ENCODE measurements around the gene ADAM12.

ADAM12 gene

GRCh38 chr10:126301701-126302475, 86.4 kb downstream of the ADAM12 start:
- no peak overlapping the region for H3K9ac ChIP-seq (ENCODE audit: low read depth in 1 of 2, low read length in 2 of 2)
- H3K4me1 ChIP-seq (ENCODE audit: control insufficient read depth in 1 of 2, insufficient read depth in 2 of 2, low read length in 2 of 2): no peaks in the 10 kb centered on the region
- H3K36me3 ChIP-seq (ENCODE audit: control insufficient read depth in 1 of 2, insufficient read depth in 2 of 2, low read length in 2 of 2): no peaks in the 10 kb centered on the region
- no peak overlapping the region for H3K27ac ChIP-seq (ENCODE audit: low read depth, low read length)
- no peaks in the 10 kb centered on the region for H3K9me3 ChIP-seq (ENCODE audit: control insufficient read depth in 1 of 2, low read length in 2 of 2)
- no peak overlapping the region for H3K4me3 ChIP-seq (ENCODE audit: low read depth in 1 of 2, low read length in 2 of 2)
- H3K27me3 ChIP-seq (ENCODE audit: control insufficient read depth in 1 of 2, insufficient read depth in 2 of 2, low read length in 2 of 2): no peaks in the 10 kb centered on the region

DNA sequence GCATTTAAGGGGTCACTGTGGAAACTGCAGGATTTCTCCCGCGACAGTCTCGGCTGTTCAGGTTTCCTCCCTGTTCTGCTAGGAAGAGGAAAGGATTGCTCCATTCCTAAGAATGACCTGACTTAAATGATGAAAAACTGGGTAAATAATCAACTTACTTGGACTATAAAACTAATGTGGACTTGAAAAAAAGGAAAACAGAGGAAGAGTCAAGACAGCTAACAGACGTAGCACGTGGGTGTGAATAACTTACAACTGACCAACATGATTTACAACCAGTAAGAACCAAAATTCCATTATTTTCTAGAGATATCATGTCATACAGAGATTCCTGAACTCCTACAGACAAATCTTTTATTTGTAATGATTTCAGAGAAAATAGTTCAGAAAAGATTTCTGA, 93.8 kb downstream of the ADAM12 start:
- Histone ChIP-seq H3K4me1 (ENCODE audit: control insufficient read depth in 1 of 2, insufficient read depth in 2 of 2, low read length in 2 of 2) (no peaks in the 10 kb centered on the region), H3K9ac (ENCODE audit: low read depth in 1 of 2, low read length in 2 of 2) (no peak overlapping the region), H3K36me3 (ENCODE audit: control insufficient read depth in 1 of 2, insufficient read depth in 2 of 2, low read length in 2 of 2) (no peaks in the 10 kb centered on the region), H3K9me3 (ENCODE audit: control insufficient read depth in 1 of 2, low read length in 2 of 2) (no peaks in the 10 kb centered on the region), H3K27ac (ENCODE audit: low read depth, low read length) (no peak overlapping the region), H3K4me3 (ENCODE audit: low read depth in 1 of 2, low read length in 2 of 2) (no peak overlapping the region), H3K27me3 (ENCODE audit: control insufficient read depth in 1 of 2, insufficient read depth in 2 of 2, low read length in 2 of 2) (no peaks in the 10 kb centered on the region)

- Histone ChIP-seq H3K9me3 (ENCODE audit: control insufficient read depth in 1 of 2, low read length in 2 of 2) (no peaks in the 10 kb centered on the region), H3K9ac (ENCODE audit: low read depth in 1 of 2, low read length in 2 of 2) (no peak overlapping the region), H3K27ac (ENCODE audit: low read depth, low read length) (no peak overlapping the region), H3K27me3 (ENCODE audit: control insufficient read depth in 1 of 2, insufficient read depth in 2 of 2, low read length in 2 of 2) (no peaks in the 10 kb centered on the region), H3K36me3 (ENCODE audit: control insufficient read depth in 1 of 2, insufficient read depth in 2 of 2, low read length in 2 of 2) (no peaks in the 10 kb centered on the region), H3K4me1 (ENCODE audit: control insufficient read depth in 1 of 2, insufficient read depth in 2 of 2, low read length in 2 of 2) (no peaks in the 10 kb centered on the region), H3K4me3 (ENCODE audit: low read depth in 1 of 2, low read length in 2 of 2) (no peak overlapping the region)
Observed at GRCh38 chr10:126290232-126290631, 98.0 kb downstream of the ADAM12 start.

DNA sequence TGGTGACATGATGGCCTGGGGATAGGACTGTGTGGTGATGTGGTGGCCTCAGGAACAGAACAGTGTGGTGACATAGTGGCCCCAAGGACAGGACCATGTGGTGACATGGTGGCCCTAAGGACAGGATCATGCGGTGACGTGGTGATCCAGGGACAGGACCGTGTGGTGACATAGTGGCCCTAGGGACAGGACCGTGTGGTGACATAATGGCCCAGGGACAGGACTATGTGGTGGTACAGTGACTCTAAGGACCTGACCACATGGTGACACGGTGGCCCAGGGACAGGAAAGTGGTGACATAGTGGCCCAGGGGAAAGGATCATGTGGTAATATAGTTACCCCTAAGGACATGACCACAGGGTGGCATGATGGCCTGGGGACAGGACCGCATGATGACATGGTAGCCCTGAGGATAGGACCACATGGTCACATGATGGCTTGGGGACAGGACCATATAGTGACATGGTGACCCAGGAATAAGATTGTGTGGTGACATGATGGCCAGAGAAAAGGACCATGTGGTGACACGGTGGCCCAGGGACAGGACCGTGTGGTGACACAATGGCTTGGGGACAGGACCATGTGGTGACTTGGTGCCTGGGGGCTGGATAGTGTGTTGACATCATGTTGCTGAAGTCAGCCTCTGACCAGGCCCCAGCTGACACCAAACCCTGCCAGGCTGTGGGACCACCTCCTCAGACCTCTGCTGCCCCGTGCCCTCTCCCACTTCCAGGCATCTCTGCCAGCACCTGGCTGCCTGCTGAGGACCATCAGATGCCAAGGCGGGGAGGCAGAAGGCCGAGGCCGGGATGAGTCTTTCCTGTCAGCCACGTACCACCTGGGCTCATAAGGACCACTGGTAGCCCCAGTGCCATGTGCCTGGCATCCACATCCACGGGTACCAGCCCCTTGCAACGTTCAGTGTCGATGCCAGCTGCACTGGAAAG, 99.5 kb downstream of the ADAM12 start:
- Histone ChIP-seq H3K9me3 (ENCODE audit: control insufficient read depth in 1 of 2, low read length in 2 of 2) (no peaks in the 10 kb centered on the region), H3K27ac (ENCODE audit: low read depth, low read length) (no peak overlapping the region), H3K36me3 (ENCODE audit: control insufficient read depth in 1 of 2, insufficient read depth in 2 of 2, low read length in 2 of 2) (no peaks in the 10 kb centered on the region), H3K9ac (ENCODE audit: low read depth in 1 of 2, low read length in 2 of 2) (no peak overlapping the region), H3K4me3 (ENCODE audit: low read depth in 1 of 2, low read length in 2 of 2) (no peak overlapping the region), H3K27me3 (ENCODE audit: control insufficient read depth in 1 of 2, insufficient read depth in 2 of 2, low read length in 2 of 2) (no peaks in the 10 kb centered on the region), H3K4me1 (ENCODE audit: control insufficient read depth in 1 of 2, insufficient read depth in 2 of 2, low read length in 2 of 2) (no peaks in the 10 kb centered on the region)

GRCh38 chr10:126286256-126286780, 102.0 kb downstream of the ADAM12 start:
- H3K9ac ChIP-seq (ENCODE audit: low read depth in 1 of 2, low read length in 2 of 2): no peak overlapping the region
- H3K4me1 ChIP-seq (ENCODE audit: control insufficient read depth in 1 of 2, insufficient read depth in 2 of 2, low read length in 2 of 2): no peaks in the 10 kb centered on the region
- H3K27ac ChIP-seq (ENCODE audit: low read depth, low read length): no peak overlapping the region
- H3K36me3 ChIP-seq (ENCODE audit: control insufficient read depth in 1 of 2, insufficient read depth in 2 of 2, low read length in 2 of 2): no peaks in the 10 kb centered on the region
- H3K27me3 ChIP-seq (ENCODE audit: control insufficient read depth in 1 of 2, insufficient read depth in 2 of 2, low read length in 2 of 2): no peaks in the 10 kb centered on the region
- no peak overlapping the region for H3K4me3 ChIP-seq (ENCODE audit: low read depth in 1 of 2, low read length in 2 of 2)
- H3K9me3 ChIP-seq (ENCODE audit: control insufficient read depth in 1 of 2, low read length in 2 of 2): no peaks in the 10 kb centered on the region

- Histone ChIP-seq H3K4me3 (ENCODE audit: low read depth in 1 of 2, low read length in 2 of 2) (no peak overlapping the region), H3K4me1 (ENCODE audit: control insufficient read depth in 1 of 2, insufficient read depth in 2 of 2, low read length in 2 of 2) (no peaks in the 10 kb centered on the region), H3K9ac (ENCODE audit: low read depth in 1 of 2, low read length in 2 of 2) (no peak overlapping the region), H3K27ac (ENCODE audit: low read depth, low read length) (no peak overlapping the region), H3K27me3 (ENCODE audit: control insufficient read depth in 1 of 2, insufficient read depth in 2 of 2, low read length in 2 of 2) (no peaks in the 10 kb centered on the region), H3K36me3 (ENCODE audit: control insufficient read depth in 1 of 2, insufficient read depth in 2 of 2, low read length in 2 of 2) (no peaks in the 10 kb centered on the region), H3K9me3 (ENCODE audit: control insufficient read depth in 1 of 2, low read length in 2 of 2) (no peaks in the 10 kb centered on the region)
Observed at GRCh38 chr10:126283307-126283706, 105.0 kb downstream of the ADAM12 start.

DNA sequence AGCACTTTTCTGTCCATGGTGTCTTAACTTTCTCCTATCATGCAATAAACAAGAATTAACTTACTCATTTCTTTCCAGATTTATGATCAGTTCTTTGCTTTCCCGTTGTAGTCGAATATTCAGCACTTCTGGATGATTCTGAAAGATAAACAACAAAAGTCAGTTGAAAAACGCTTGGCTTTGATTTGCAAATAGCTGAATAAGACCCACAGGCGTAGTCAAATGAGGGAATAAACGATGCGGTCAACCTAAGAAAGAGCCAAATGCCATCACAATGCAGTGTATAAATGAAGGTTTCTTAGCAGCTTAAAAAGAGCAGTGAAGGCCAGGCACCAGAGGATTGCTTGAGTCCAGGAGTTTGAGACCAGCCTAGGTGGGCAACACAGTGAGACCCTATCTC, 109.4 kb downstream of the ADAM12 start:
- no peak overlapping the region for H3K27ac ChIP-seq (ENCODE audit: low read depth, low read length)
- no peak overlapping the region for H3K9ac ChIP-seq (ENCODE audit: low read depth in 1 of 2, low read length in 2 of 2)
- H3K9me3 ChIP-seq (ENCODE audit: control insufficient read depth in 1 of 2, low read length in 2 of 2): no peaks in the 10 kb centered on the region
- no peaks in the 10 kb centered on the region for H3K4me1 ChIP-seq (ENCODE audit: control insufficient read depth in 1 of 2, insufficient read depth in 2 of 2, low read length in 2 of 2)
- H3K27me3 ChIP-seq (ENCODE audit: control insufficient read depth in 1 of 2, insufficient read depth in 2 of 2, low read length in 2 of 2): no peaks in the 10 kb centered on the region
- no peaks in the 10 kb centered on the region for H3K36me3 ChIP-seq (ENCODE audit: control insufficient read depth in 1 of 2, insufficient read depth in 2 of 2, low read length in 2 of 2)
- H3K4me3 ChIP-seq (ENCODE audit: low read depth in 1 of 2, low read length in 2 of 2): no peak overlapping the region

GRCh38 chr10:126277181-126277580, 111.1 kb downstream of the ADAM12 start:
- H3K27me3 ChIP-seq (ENCODE audit: control insufficient read depth in 1 of 2, insufficient read depth in 2 of 2, low read length in 2 of 2): no peaks in the 10 kb centered on the region
- H3K4me1 ChIP-seq (ENCODE audit: control insufficient read depth in 1 of 2, insufficient read depth in 2 of 2, low read length in 2 of 2): no peaks in the 10 kb centered on the region
- H3K36me3 ChIP-seq (ENCODE audit: control insufficient read depth in 1 of 2, insufficient read depth in 2 of 2, low read length in 2 of 2): no peaks in the 10 kb centered on the region
- no peak overlapping the region for H3K27ac ChIP-seq (ENCODE audit: low read depth, low read length)
- no peak overlapping the region for H3K4me3 ChIP-seq (ENCODE audit: low read depth in 1 of 2, low read length in 2 of 2)
- no peak overlapping the region for H3K9ac ChIP-seq (ENCODE audit: low read depth in 1 of 2, low read length in 2 of 2)
- H3K9me3 ChIP-seq (ENCODE audit: control insufficient read depth in 1 of 2, low read length in 2 of 2): no peaks in the 10 kb centered on the region

DNA sequence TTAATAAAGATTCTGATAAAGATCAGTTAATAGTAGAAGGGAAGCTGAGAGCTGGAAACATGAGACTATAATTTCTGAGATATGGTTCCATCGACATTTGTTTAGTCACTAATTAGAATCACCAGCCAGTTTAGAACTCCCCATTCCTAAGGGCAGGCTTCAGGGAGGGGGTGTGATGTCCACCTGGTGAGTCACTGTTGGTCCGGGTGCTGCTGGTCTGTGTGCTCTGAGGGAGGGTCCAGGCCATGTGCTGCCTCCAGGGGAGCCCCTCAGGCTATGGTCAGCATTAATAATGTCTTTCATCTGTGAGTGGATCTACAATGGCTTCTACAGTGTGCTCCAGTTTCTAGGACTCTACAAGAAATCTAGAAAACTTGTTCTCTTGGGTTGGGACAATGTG, 115.8 kb downstream of the ADAM12 start:
- Histone ChIP-seq H3K9me3 (ENCODE audit: control insufficient read depth in 1 of 2, low read length in 2 of 2) (no peaks in the 10 kb centered on the region), H3K4me1 (ENCODE audit: control insufficient read depth in 1 of 2, insufficient read depth in 2 of 2, low read length in 2 of 2) (no peaks in the 10 kb centered on the region), H3K4me3 (ENCODE audit: low read depth in 1 of 2, low read length in 2 of 2) (no peak overlapping the region), H3K27ac (ENCODE audit: low read depth, low read length) (no peak overlapping the region), H3K36me3 (ENCODE audit: control insufficient read depth in 1 of 2, insufficient read depth in 2 of 2, low read length in 2 of 2) (no peaks in the 10 kb centered on the region), H3K27me3 (ENCODE audit: control insufficient read depth in 1 of 2, insufficient read depth in 2 of 2, low read length in 2 of 2) (no peaks in the 10 kb centered on the region), H3K9ac (ENCODE audit: low read depth in 1 of 2, low read length in 2 of 2) (no peak overlapping the region)

- H3K9ac ChIP-seq (ENCODE audit: low read depth in 1 of 2, low read length in 2 of 2): no peak overlapping the region
- no peaks in the 10 kb centered on the region for H3K27me3 ChIP-seq (ENCODE audit: control insufficient read depth in 1 of 2, insufficient read depth in 2 of 2, low read length in 2 of 2)
- no peaks in the 10 kb centered on the region for H3K4me1 ChIP-seq (ENCODE audit: control insufficient read depth in 1 of 2, insufficient read depth in 2 of 2, low read length in 2 of 2)
- H3K4me3 ChIP-seq (ENCODE audit: low read depth in 1 of 2, low read length in 2 of 2): no peak overlapping the region
- H3K9me3 ChIP-seq (ENCODE audit: control insufficient read depth in 1 of 2, low read length in 2 of 2): no peaks in the 10 kb centered on the region
- no peaks in the 10 kb centered on the region for H3K36me3 ChIP-seq (ENCODE audit: control insufficient read depth in 1 of 2, insufficient read depth in 2 of 2, low read length in 2 of 2)
- H3K27ac ChIP-seq (ENCODE audit: low read depth, low read length): no peak overlapping the region
Observed at GRCh38 chr10:126270111-126270510, 118.2 kb downstream of the ADAM12 start.
